ENCODE results near the gene EGR4. TPM values are rescaled to one million over a fixed set of nuclear protein-coding genes. Genes with fewer than 3 reads are reported as not detected.

EGR4 gene
- total and polyA plus RNA-seq, 2 experiments from 2014 or later: 0.06 to 0.31 TPM

DNA sequence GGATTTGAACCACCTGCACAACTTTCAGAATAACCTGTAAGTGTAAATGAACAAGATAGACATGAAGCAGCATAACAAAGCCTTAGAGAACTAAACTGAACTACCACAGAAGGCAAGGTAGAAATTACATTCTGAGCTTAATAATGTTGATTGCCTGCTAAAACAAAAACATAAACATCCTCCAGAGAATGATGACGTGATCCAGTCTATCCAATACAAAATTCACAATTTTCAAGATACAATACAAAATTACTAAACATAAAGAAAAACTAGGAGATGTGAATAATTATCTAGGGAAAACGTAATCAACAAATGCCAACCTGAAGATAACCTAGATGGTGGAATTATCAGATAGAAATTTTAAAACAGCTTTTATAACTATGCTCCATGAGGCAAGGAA is 40.7 kb upstream of the EGR4 start:
- Histone ChIP-seq H3K27ac (no peak overlapping the region), H3K4me3 (no peak overlapping the region), H3K4me1 (ENCODE audit: low read depth) (no peaks in the 10 kb centered on the region), H3K9me3 (ENCODE audit: low read depth) (no peaks in the 10 kb centered on the region), H3K36me3 (no peaks in the 10 kb centered on the region), H3K27me3 (peaks cover 2% of the 10 kb centered on the region)
- no peak for DNase-seq (ENCODE audit: low read depth in 1 of 2, low spot score in 1 of 2)
- TF ChIP-seq CTCF (IDR thresholded peaks at IDR 0.05; ENCODE audit: low read depth, low read length): no peak

- no peak for TF ChIP-seq CTCF (IDR thresholded peaks at IDR 0.05; ENCODE audit: low read depth, low read length)
- Histone ChIP-seq H3K4me1 (ENCODE audit: low read depth) (no peaks in the 10 kb centered on the region), H3K9me3 (ENCODE audit: low read depth) (no peaks in the 10 kb centered on the region), H3K27ac (no peak overlapping the region), H3K27me3 (peaks cover 2% of the 10 kb centered on the region), H3K36me3 (no peaks in the 10 kb centered on the region), H3K4me3 (no peak overlapping the region)
- no peak for DNase-seq (ENCODE audit: low read depth in 1 of 2, low spot score in 1 of 2)
These were observed 40.2 kb upstream of the EGR4 start for GRCh38 chr2:73333564-73333963.

DNA sequence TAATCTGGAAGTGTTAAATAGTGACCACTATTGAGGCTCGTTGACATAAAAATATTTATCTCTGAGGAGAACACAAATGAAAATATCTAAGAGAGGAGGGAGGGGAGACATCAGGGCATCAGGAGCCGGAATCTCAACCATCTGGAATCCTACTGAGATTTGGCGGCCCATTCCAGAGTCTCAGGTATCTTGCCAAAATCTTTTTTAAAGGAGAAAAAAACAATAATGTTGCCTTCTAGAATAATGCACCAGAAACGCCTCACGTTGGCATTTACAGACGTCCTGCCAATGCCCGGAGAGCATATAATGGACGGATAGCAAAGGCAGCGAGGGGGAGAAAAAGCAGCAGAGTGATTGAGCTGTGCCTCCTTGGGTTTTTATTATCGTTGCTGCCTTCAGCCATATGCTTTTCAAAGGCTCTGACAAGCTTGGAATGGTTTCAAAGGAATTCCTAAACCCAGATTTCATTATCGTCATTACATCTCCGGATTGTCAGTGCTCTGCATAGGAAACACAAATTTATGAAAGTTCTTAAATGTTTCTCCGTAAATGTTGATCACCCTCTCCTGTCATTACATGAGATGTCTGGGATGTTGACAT is 30.9 kb upstream of the EGR4 start:
- H3K27ac ChIP-seq: no peak overlapping the region
- H3K9me3 ChIP-seq (ENCODE audit: low read depth): no peaks in the 10 kb centered on the region
- no peak overlapping the region for H3K4me3 ChIP-seq
- H3K4me1 ChIP-seq (ENCODE audit: low read depth): no peaks in the 10 kb centered on the region
- H3K36me3 ChIP-seq: no peaks in the 10 kb centered on the region
- no peak for DNase-seq (ENCODE audit: low read depth in 1 of 2, low spot score in 1 of 2)
- TF ChIP-seq CTCF (IDR thresholded peaks at IDR 0.05; ENCODE audit: low read depth, low read length): no peak
- peaks cover 53% of the 10 kb centered on the region for H3K27me3 ChIP-seq

GRCh38 chr2:73323551-73323950 is 30.2 kb upstream of the EGR4 start:
- Histone ChIP-seq H3K9me3 (ENCODE audit: low read depth) (no peaks in the 10 kb centered on the region), H3K27ac (no peak overlapping the region), H3K4me1 (ENCODE audit: low read depth) (no peaks in the 10 kb centered on the region), H3K4me3 (no peak overlapping the region), H3K27me3 (peaks cover 53% of the 10 kb centered on the region), H3K36me3 (no peaks in the 10 kb centered on the region)
- no peak for TF ChIP-seq CTCF (IDR thresholded peaks at IDR 0.05; ENCODE audit: low read depth, low read length)
- DNase-seq (ENCODE audit: low read depth in 1 of 2, low spot score in 1 of 2): no peak

- Histone ChIP-seq H3K27me3 (peaks cover 8% of the 10 kb centered on the region), H3K27ac (no peak overlapping the region), H3K4me3 (no peak overlapping the region), H3K36me3 (no peaks in the 10 kb centered on the region), H3K9me3 (ENCODE audit: low read depth) (no peaks in the 10 kb centered on the region), H3K4me1 (ENCODE audit: low read depth) (no peaks in the 10 kb centered on the region)
- no peak for DNase-seq (ENCODE audit: low read depth in 1 of 2, low spot score in 1 of 2)
- no peak for TF ChIP-seq CTCF (IDR thresholded peaks at IDR 0.05; ENCODE audit: low read depth, low read length)
These were observed 21.1 kb upstream of the EGR4 start for GRCh38 chr2:73314441-73314840.
